ENCODE measurements around the gene MRPS31.

- TF ChIP-seq CTCF (IDR thresholded peaks at IDR 0.05; ENCODE audit: low read length) (no peak), EZH2 (optimal IDR thresholded peaks at IDR 0.05; ENCODE audit: low read depth, low read length) (no peak)
Measured at GRCh38 chr13:40812102-40812501, 41.1 kb upstream of the MRPS31 start.
